Thyroid gland (tissue), 4 donors: ENCODE results near the gene TM7SF3. TPM values are rescaled to one million over a fixed set of nuclear protein-coding genes. Genes with fewer than 3 reads are reported as not detected.
A peak's percentile ranks its signal among the peaks of the same experiment; 100 is the strongest.
"Not testable (repeated sequence)": the region's sequence is repeated elsewhere in the genome, so short reads cannot be mapped to it uniquely, and the experiment has no call there.

ENCODE experiments used
- DNase-seq, 2 donors: peaks; one replicate each; pipeline ENCODE4 v3.0.0-alpha.2; 2019
- H3K27ac ChIP-seq, 3 donors: fragments of 200-600 bp; sonication (generic); 1 replicate in 2 of 3; 2 replicates in 1 of 3; pipeline ENCODE4 v1.5.1; 2016 to 2019; ENCODE audit warnings: mild to moderate bottlenecking in 1 of 3, moderate library complexity in 1 of 3
- H3K27me3 ChIP-seq: fragments of 200-600 bp; sonication (generic); one replicate; pipeline ENCODE4 v1.5.1; 2019
- H3K36me3 ChIP-seq, 2 donors: fragments of 200-600 bp; sonication (generic); one replicate each; pipeline ENCODE4 v1.5.1; 2016 to 2019
- H3K4me1 ChIP-seq, 2 donors: fragments of 200-600 bp; sonication (generic); one replicate each; pipeline ENCODE4 v1.5.1; 2017 to 2019
- H3K4me3 ChIP-seq, 3 donors: fragments of 200-600 bp; sonication (generic); replicated peaks in 1 of 3; 1 replicate in 2 of 3; 2 replicates in 1 of 3; pipeline ENCODE4 v1.5.1; 2016; ENCODE audit warnings: mild to moderate bottlenecking in 1 of 3
- H3K9me3 ChIP-seq: fragments of 200-600 bp; sonication (generic); one replicate; pipeline ENCODE4 v1.5.1; 2017
- POLR2A ChIP-seq, 2 donors: fragments of 450-650 bp; IDR thresholded peaks; one replicate each; pipeline ENCODE4 v1.6.1; 2017; ENCODE audit warnings: antibody characterized with exemption in 2 of 2, mild to moderate bottlenecking in 2 of 2, moderate library complexity in 1 of 2
- WGBS, 2 donors: methylation state at CpG; one replicate each; pipeline ENCODE4 v1.1.5; 2017; 5-methylcytosine and 5-hydroxymethylcytosine counted together
- intact Hi-C: fragments of 100-400 bp; cut with DNase I; formaldehyde crosslinking; loops from one replicate; pipeline ENCODE4 v1.15.1; 2023
- total RNA-seq, 4 donors: library from RNA; depleted of rRNA; stranded (reverse); fragments of >200 nt; gene quantifications; one replicate each; pipeline ENCODE4 v1.2.3, GENCODE V29; 2016
- TF ChIP-seq, protein P1 (sequence below), 6 experiments: fragments of 200-600 bp in 3 of 6; fragments of 450-650 bp in 3 of 6; sonication (generic) in 3 of 6; IDR thresholded peaks; one replicate each; pipeline ENCODE4 v1.5.1; 2016 to 2019; ENCODE audit warnings: antibody characterized with exemption in 6 of 6, mild to moderate bottlenecking in 2 of 6, inconsistent platforms in 1 of 6, moderate library complexity in 1 of 6

The TM7SF3 gene
- total RNA-seq, 4 donors from 2014 or later = 69.7 to 213 (median 76.8) TPM

- Histone ChIP-seq H3K4me1 (peaks cover 7 to 19% of the 10 kb centered on the region in 2 donors), H3K4me3 (no peak overlapping the region), H3K9me3 (no peaks in the 10 kb centered on the region), H3K36me3 (peaks cover 11 to 12% of the 10 kb centered on the region in 2 donors), H3K27ac (no peak overlapping the region), H3K27me3 (no peaks in the 10 kb centered on the region)
- TF ChIP-seq, protein P1, sequence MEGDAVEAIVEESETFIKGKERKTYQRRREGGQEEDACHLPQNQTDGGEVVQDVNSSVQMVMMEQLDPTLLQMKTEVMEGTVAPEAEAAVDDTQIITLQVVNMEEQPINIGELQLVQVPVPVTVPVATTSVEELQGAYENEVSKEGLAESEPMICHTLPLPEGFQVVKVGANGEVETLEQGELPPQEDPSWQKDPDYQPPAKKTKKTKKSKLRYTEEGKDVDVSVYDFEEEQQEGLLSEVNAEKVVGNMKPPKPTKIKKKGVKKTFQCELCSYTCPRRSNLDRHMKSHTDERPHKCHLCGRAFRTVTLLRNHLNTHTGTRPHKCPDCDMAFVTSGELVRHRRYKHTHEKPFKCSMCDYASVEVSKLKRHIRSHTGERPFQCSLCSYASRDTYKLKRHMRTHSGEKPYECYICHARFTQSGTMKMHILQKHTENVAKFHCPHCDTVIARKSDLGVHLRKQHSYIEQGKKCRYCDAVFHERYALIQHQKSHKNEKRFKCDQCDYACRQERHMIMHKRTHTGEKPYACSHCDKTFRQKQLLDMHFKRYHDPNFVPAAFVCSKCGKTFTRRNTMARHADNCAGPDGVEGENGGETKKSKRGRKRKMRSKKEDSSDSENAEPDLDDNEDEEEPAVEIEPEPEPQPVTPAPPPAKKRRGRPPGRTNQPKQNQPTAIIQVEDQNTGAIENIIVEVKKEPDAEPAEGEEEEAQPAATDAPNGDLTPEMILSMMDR (IDR thresholded peaks at IDR 0.05) = no peak
- TF ChIP-seq POLR2A (IDR thresholded peaks at IDR 0.05) = no peak
- no peak for DNase-seq
- intact Hi-C loops = loop anchor here (10.0 kb wide), 1 partner anchor 281 kb away; no protein-coding TSS in a partner anchor
- 68 to 91% methylated on average over 1 of the region's 1 CpG for WGBS, 2 donors
Measured at GRCh38 chr12:27024291-27024690, 10.1 kb upstream of the TM7SF3 start.

DNA sequence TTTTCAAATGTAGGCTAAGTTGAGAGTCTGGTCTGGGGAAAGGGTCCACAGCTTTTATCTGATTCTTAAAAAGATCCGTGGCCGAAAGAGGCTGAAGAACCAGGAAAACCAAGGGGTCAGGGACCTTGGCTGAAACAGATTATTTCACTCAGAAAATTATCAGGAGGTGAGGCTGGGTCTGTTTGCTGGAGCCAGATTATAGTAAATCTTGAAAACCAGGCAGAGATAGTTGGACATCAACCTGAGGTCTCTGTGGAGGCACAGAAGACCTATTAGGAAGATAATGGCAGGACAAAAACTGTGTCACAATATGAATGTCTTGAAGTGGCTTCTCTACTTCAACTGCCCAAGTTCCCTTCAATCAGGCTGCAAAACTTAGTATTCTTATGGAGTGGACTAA, 6.6 kb upstream of the TM7SF3 start:
- H3K4me3 ChIP-seq = no peak overlapping the region
- H3K36me3 ChIP-seq = no peaks in the 10 kb centered on the region
- H3K27me3 ChIP-seq = no peaks in the 10 kb centered on the region
- intact Hi-C loops = loop anchor here (10.0 kb wide), 1 partner anchor 284 kb away; no protein-coding TSS in a partner anchor
- peaks cover 7 to 19% of the 10 kb centered on the region in 2 donors for H3K4me1 ChIP-seq
- WGBS, 2 donors = 80 to 93% methylated on average over 2 of the region's 2 CpGs
- no peaks in the 10 kb centered on the region for H3K9me3 ChIP-seq
- DNase-seq = no peak
- peak overlapping the region in 1 of 3 donors; percentile 29 for H3K27ac ChIP-seq
- TF ChIP-seq POLR2A (IDR thresholded peaks at IDR 0.05) = no peak
- TF ChIP-seq, protein P1 (IDR thresholded peaks at IDR 0.05) = no peak

GRCh38 chr12:27018037-27018436, 3.9 kb upstream of the TM7SF3 start:
- DNase-seq = no peak
- Histone ChIP-seq H3K9me3 (no peaks in the 10 kb centered on the region), H3K36me3 (no peaks in the 10 kb centered on the region), H3K27ac (no peak overlapping the region), H3K4me1 (peaks cover 10 to 16% of the 10 kb centered on the region in 2 donors), H3K27me3 (no peaks in the 10 kb centered on the region), H3K4me3 (no peak overlapping the region)
- WGBS, 2 donors = 82 to 85% methylated on average over 1 of the region's 1 CpG
- intact Hi-C loops = no loop called here
- TF ChIP-seq, protein P1 (IDR thresholded peaks at IDR 0.05) = no peak
- TF ChIP-seq POLR2A (IDR thresholded peaks at IDR 0.05) = no peak

DNA sequence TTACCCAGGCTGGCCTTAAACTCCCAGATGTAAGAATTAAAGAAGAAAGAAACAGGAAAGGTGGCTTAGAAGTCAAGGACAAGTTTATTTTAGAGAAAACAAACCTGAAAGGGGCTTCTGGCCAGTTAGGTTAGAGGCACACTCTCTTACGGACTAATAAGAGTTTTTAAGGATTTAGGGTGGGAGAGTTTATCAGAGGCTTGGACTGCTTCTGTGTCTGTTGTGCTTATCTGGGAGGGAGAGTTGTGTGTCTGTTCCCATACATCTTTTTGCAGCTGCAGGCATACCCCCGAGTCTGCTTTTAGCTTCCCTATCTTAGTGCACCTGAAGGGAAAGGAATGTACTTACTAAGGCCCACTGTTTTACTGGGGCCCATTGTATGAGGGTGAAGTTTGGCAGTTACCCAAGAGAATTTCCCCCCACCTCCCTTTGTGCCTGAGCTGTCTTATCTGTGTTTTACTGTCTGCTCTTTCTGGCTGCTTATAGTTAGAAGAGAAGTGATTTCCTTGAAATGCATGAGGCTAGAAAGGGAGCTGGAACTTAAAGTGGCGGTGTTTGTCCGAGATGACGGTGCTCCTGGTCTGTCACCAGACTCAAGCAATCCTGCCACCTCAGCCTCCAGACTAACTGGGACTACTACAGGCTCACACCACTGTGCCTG, 3.1 kb upstream of the TM7SF3 start:
- DNase-seq, H3K9me3 ChIP-seq, H3K36me3 ChIP-seq, H3K27ac ChIP-seq, H3K27me3 ChIP-seq, intact Hi-C loops, H3K4me3 ChIP-seq: not testable (repeated sequence)
- 79 to 83% methylated on average over 5 of the region's 5 CpGs for WGBS, 2 donors
- peaks cover 15 to 23% of the 10 kb centered on the region in 2 donors for H3K4me1 ChIP-seq

DNA sequence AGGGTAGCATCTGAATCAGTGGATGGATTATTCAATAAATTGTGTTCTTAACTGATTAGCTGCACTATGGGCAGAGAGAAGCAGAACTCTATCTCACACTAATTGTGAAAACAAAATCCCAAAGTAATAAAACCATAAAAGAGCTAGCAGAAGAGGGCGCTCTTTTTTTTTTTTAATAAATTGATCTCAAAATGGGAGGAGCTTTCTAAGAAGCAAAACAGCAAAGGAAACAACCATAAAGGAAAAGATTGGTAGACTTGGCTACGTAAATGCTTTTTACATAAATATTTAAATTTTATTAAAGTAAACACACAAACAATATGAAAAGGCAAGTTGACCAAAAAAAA, 1.5 kb upstream of the TM7SF3 start:
- WGBS, 2 donors = 27 to 33% methylated on average over 2 of the region's 2 CpGs
- Histone ChIP-seq H3K27me3 (no peaks in the 10 kb centered on the region), H3K4me3 (no peak overlapping the region), H3K27ac (peak overlapping the region in 1 of 3 donors; percentile 98), H3K9me3 (no peaks in the 10 kb centered on the region), H3K36me3 (no peaks in the 10 kb centered on the region), H3K4me1 (peaks cover 17 to 24% of the 10 kb centered on the region in 2 donors)
- no peak for DNase-seq
- intact Hi-C loops = no loop called here
- TF ChIP-seq POLR2A (IDR thresholded peaks at IDR 0.05) = no peak
- TF ChIP-seq, protein P1 (IDR thresholded peaks at IDR 0.05) = peak in 5 of 6 experiments; percentile 9 to 40 (median 30)
